Stomach smooth muscle (tissue), 2 donors: ENCODE data around the gene NAALADL2.

Experiments
- H3K27ac ChIP-seq: one replicate; pipeline ENCODE4 v1.7.0; 2013; ENCODE audit warnings: mild to moderate bottlenecking, low read length, inconsistent platforms
- H3K27me3 ChIP-seq, 2 donors: one replicate each; pipeline ENCODE4 v1.7.0; 2013; ENCODE audit warnings: low read length in 2 of 2; ENCODE audit not compliant: insufficient read depth in 2 of 2, control insufficient read depth in 1 of 2
- H3K36me3 ChIP-seq, 2 donors: one replicate each; pipeline ENCODE4 v1.7.0; 2013; ENCODE audit warnings: low read length in 2 of 2; ENCODE audit not compliant: control insufficient read depth in 2 of 2, insufficient read depth in 2 of 2
- H3K4me1 ChIP-seq: one replicate; pipeline ENCODE4 v1.7.0; 2013; ENCODE audit warnings: low read length; ENCODE audit not compliant: control insufficient read depth, insufficient read depth
- H3K4me3 ChIP-seq, 2 donors: one replicate each; pipeline ENCODE4 v1.7.0; 2013; ENCODE audit warnings: low read length in 2 of 2
- H3K9ac ChIP-seq, 2 donors: one replicate each; pipeline ENCODE4 v1.7.0; 2013; ENCODE audit warnings: low read length in 2 of 2, mild to moderate bottlenecking in 1 of 2
- H3K9me3 ChIP-seq, 2 donors: one replicate each; pipeline ENCODE4 v1.7.0; 2013; ENCODE audit warnings: low read length in 2 of 2; ENCODE audit not compliant: control insufficient read depth in 2 of 2
- donor health status: healthy.
- donor health status: Pancreatic carcinoma.

The NAALADL2 gene

DNA sequence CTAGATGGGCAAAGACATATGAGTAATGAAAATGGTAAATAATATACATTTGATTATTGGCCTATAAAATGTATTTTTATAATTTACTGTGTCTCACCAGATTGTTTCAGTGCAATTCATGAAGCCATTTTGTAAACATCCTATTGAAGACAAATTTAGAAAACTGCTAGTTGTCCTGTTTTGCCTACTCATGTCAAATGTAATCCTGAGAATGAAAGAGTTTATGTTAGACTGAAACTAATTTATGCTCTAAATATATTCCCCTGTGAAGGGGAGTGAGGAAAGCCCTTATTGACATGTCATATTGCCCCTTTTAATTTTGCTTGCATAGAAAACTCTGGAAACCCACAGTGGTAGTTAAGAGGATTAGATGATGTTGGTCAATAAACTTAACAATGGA is 610.0 kb downstream of the NAALADL2 start:
- Histone ChIP-seq H3K9me3 (no peaks in the 10 kb centered on the region), H3K4me3 (no peak overlapping the region), H3K9ac (no peak overlapping the region), H3K4me1 (no peaks in the 10 kb centered on the region), H3K27me3 (no peaks in the 10 kb centered on the region), H3K27ac (no peak overlapping the region), H3K36me3 (no peaks in the 10 kb centered on the region)

- H3K36me3 ChIP-seq, result no peaks in the 10 kb centered on the region
- no peaks in the 10 kb centered on the region for H3K4me1 ChIP-seq
- no peaks in the 10 kb centered on the region for H3K27me3 ChIP-seq
Measured at GRCh38 chr3:175475765-175476164, 616.6 kb downstream of the NAALADL2 start.

GRCh38 chr3:175476489-175476888 is 617.4 kb downstream of the NAALADL2 start:
- no peaks in the 10 kb centered on the region for H3K27me3 ChIP-seq
- no peaks in the 10 kb centered on the region for H3K9me3 ChIP-seq
- no peak overlapping the region for H3K27ac ChIP-seq
- H3K4me1 ChIP-seq, result no peaks in the 10 kb centered on the region
- H3K9ac ChIP-seq, result no peak overlapping the region
- H3K4me3 ChIP-seq, result no peak overlapping the region
- H3K36me3 ChIP-seq, result no peaks in the 10 kb centered on the region

More at GRCh38 chr3:175475765-175476164, 616.6 kb downstream of the NAALADL2 start:
- no peak overlapping the region for H3K27ac ChIP-seq
- H3K9me3 ChIP-seq, result no peaks in the 10 kb centered on the region
- no peak overlapping the region for H3K4me3 ChIP-seq
- no peak overlapping the region for H3K9ac ChIP-seq

- H3K27ac ChIP-seq, result no peak overlapping the region
Measured at GRCh38 chr3:175477651-175478224, 618.6 kb downstream of the NAALADL2 start.

DNA sequence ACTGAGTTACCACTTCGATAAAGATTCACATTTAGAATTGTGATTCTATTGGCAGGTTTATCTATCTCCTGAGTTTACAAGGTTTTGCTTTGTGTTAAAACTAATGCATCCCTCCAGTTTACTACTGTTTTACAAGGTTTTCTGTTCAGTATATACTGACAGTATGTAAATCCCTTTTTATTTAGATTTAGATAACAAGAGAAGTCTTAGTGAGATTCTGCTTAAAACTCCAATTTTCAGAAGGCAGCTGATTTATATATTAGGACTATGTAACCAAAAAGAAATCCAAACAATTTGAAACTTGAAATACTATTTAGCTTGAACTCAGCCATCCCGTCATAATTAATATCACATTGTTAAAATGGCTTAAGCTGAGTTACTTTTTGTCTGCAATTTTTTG is 619.2 kb downstream of the NAALADL2 start:
- H3K4me1 ChIP-seq, result no peaks in the 10 kb centered on the region
- H3K27me3 ChIP-seq, result no peaks in the 10 kb centered on the region
- no peak overlapping the region for H3K27ac ChIP-seq
- no peak overlapping the region for H3K4me3 ChIP-seq
- H3K36me3 ChIP-seq, result no peaks in the 10 kb centered on the region
- no peak overlapping the region for H3K9ac ChIP-seq
- H3K9me3 ChIP-seq, result no peaks in the 10 kb centered on the region

More at GRCh38 chr3:175477651-175478224, 618.6 kb downstream of the NAALADL2 start:
- Histone ChIP-seq H3K4me3 (no peak overlapping the region), H3K4me1 (no peaks in the 10 kb centered on the region), H3K9me3 (no peaks in the 10 kb centered on the region), H3K36me3 (no peaks in the 10 kb centered on the region), H3K27me3 (no peaks in the 10 kb centered on the region), H3K9ac (no peak overlapping the region)

DNA sequence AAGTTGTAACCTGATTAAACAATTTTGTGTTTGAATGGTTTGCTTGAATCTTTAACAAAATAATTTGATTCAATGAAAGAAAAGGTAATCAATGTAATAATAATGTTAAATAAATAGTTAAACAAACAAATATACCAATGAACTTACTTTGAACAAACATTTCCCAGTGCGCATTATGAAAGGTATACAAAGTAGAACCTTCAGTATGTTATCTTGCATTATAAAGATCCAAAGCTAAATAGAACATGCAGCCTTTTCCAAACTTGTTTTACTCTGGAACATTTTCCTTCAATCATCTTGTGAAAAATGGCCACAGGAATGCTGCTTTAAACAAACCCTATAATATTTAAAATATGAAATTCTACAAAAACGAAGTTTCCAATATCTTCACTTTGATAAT is 620.0 kb downstream of the NAALADL2 start:
- H3K4me1 ChIP-seq, result no peaks in the 10 kb centered on the region
- H3K9me3 ChIP-seq, result no peaks in the 10 kb centered on the region
- no peak overlapping the region for H3K27ac ChIP-seq
- H3K27me3 ChIP-seq, result no peaks in the 10 kb centered on the region
- no peak overlapping the region for H3K9ac ChIP-seq
- H3K4me3 ChIP-seq, result no peak overlapping the region
- H3K36me3 ChIP-seq, result no peaks in the 10 kb centered on the region

GRCh38 chr3:175479800-175480199 is 620.7 kb downstream of the NAALADL2 start:
- no peaks in the 10 kb centered on the region for H3K4me1 ChIP-seq
- H3K27ac ChIP-seq, result no peak overlapping the region
- H3K27me3 ChIP-seq, result no peaks in the 10 kb centered on the region

GRCh38 chr3:175484666-175485065 is 625.5 kb downstream of the NAALADL2 start:
- H3K4me3 ChIP-seq, result no peak overlapping the region
- H3K27me3 ChIP-seq, result no peaks in the 10 kb centered on the region
- no peaks in the 10 kb centered on the region for H3K4me1 ChIP-seq
- H3K9ac ChIP-seq, result no peak overlapping the region
- no peaks in the 10 kb centered on the region for H3K36me3 ChIP-seq
- H3K27ac ChIP-seq, result no peak overlapping the region
- no peaks in the 10 kb centered on the region for H3K9me3 ChIP-seq

More at GRCh38 chr3:175479800-175480199, 620.7 kb downstream of the NAALADL2 start:
- Histone ChIP-seq H3K9ac (no peak overlapping the region), H3K9me3 (no peaks in the 10 kb centered on the region), H3K4me3 (no peak overlapping the region), H3K36me3 (no peaks in the 10 kb centered on the region)

- Histone ChIP-seq H3K9ac (no peak overlapping the region), H3K4me3 (no peak overlapping the region), H3K9me3 (no peaks in the 10 kb centered on the region), H3K4me1 (no peaks in the 10 kb centered on the region), H3K36me3 (no peaks in the 10 kb centered on the region), H3K27me3 (no peaks in the 10 kb centered on the region), H3K27ac (no peak overlapping the region)
Measured at GRCh38 chr3:175485436-175485835, 626.3 kb downstream of the NAALADL2 start.

- no peak overlapping the region for H3K4me3 ChIP-seq
- no peaks in the 10 kb centered on the region for H3K4me1 ChIP-seq
- H3K27ac ChIP-seq, result no peak overlapping the region
- H3K9ac ChIP-seq, result no peak overlapping the region
- no peaks in the 10 kb centered on the region for H3K9me3 ChIP-seq
- no peaks in the 10 kb centered on the region for H3K36me3 ChIP-seq
- no peaks in the 10 kb centered on the region for H3K27me3 ChIP-seq
Measured at GRCh38 chr3:175486255-175486654, 627.1 kb downstream of the NAALADL2 start.

DNA sequence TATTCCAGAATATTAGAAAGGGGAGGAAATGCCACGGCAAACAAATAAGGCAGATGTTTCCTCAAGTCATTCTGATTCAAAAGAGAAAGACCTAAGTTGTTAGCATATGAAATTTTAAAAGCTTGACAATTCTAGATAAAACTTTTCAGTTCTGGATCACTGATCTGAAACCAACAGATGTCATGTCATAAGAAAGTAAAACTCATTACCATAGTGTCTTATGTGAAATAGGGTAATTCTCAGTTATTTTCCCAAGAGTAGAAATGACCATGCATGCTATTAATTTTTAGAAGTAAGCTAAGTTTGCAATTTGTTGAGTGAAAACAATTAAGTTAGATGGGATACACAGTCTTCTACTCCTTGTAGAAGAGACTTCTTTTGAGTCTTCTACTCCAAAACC is 630.3 kb downstream of the NAALADL2 start:
- H3K36me3 ChIP-seq, result no peaks in the 10 kb centered on the region
- H3K4me1 ChIP-seq, result no peaks in the 10 kb centered on the region
- H3K9me3 ChIP-seq, result no peaks in the 10 kb centered on the region
- no peak overlapping the region for H3K4me3 ChIP-seq
- no peak overlapping the region for H3K27ac ChIP-seq
- no peak overlapping the region for H3K9ac ChIP-seq
- H3K27me3 ChIP-seq, result no peaks in the 10 kb centered on the region
